Measurements from ENCODE around the gene CD209.
"Not testable (repeated sequence)": the region's sequence is repeated elsewhere in the genome, so short reads cannot be mapped to it uniquely, and the experiment has no call there.

Gene CD209, protein sequence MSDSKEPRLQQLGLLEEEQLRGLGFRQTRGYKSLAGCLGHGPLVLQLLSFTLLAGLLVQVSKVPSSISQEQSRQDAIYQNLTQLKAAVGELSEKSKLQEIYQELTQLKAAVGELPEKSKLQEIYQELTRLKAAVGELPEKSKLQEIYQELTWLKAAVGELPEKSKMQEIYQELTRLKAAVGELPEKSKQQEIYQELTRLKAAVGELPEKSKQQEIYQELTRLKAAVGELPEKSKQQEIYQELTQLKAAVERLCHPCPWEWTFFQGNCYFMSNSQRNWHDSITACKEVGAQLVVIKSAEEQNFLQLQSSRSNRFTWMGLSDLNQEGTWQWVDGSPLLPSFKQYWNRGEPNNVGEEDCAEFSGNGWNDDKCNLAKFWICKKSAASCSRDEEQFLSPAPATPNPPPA

DNA sequence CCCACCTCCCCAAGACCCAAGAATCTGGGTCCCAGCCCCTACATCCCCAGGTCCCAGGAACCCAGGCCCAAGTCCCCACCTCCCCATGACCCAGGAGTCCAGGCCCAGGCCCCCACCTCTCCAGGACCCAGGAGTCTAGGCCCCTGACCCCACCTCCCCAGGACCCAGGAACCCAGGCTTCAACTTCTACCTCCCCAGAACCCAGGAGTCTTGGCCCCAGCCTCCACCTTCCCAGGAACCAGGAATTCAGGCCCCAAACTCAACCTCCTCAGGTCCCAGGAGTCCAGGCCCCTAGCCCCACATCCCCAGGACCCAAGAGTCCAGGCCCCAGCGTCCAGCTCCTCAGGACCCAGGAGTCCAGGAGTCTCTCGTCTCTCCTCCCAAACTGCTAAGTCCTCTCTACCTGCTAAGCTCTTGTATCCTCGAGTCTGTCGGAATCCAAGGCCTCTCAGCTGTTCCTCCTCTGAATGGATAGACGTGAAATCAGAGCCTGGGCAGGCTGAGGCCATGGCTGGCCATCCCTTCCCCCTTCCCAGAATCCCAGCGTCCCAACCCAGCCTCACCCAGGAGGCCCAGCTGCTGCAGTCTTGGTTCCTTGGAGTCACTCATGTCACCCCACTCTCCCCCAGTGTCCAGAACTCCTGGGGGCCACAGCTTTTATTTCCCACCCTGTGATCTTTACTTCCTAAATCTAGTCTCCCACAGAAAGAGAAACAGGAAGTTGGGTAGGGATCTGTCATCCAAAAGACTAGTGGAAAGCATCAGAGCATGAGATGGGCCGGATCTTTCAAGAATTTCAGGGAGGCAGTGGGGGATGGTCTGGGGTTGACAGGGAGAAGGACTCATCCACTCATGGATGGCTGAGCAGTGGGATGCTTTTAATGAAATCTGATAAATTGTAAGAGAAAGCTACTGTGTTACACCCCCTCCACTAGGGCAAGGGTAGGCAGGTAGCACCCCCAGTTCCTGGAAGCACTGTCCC, at the start of gene CD209:
TSS of gene CD209 (minus strand) at position 632 of the 982 bp plus-strand sequence. CDS start at position 609, 23 bp downstream.
- no peak for DNase-seq (ENCODE audit: low spot score)

DNA sequence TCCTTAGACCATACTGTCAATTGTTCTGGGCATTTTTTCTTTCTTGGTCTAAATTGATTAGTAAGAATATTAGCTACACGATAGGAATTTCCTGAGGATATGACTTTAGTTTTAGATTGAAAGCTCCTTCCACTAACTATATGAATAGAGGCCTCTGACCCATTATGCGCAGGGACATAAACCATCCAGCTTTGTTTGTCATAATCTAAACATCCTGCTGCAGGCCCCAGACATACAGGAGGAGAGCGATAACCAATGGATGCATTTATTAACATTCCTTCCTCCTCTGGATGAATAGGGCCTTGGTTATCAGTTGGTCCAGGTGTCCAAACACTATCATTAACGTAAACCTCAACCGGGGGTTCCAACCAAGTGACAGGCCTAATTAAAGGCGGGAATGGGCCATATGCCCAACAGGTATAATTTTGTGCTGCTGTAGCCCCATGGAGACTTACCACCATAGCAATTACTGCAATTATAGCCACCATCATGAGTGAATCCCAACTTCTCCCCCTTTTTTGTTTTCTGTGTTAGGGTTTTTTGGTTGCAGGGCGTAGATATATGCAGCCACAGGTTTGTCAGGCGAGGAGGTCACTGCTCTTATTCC, 48.3 kb upstream of the CD209 start:
- no peak for DNase-seq (ENCODE audit: low spot score)

DNA sequence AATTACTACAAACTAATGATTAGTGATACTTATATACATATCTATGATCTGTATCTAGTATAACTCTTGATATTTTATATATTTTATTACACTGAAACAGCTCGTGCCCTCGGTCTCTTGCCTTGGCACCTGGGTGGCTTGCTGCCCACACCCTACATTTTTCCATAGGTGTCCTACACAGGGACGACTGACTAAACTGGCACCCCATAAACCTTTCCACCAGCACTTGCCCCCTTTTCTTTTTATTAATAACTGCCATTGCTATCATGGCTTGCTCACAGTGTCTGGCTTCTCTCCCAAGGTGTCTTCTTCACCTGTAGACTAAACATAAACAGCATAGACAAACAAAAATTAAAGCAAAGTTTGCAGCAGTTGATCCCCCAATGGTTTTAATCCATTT, 46.2 kb upstream of the CD209 start:
- DNase-seq (ENCODE audit: low spot score), result no peak

DNA sequence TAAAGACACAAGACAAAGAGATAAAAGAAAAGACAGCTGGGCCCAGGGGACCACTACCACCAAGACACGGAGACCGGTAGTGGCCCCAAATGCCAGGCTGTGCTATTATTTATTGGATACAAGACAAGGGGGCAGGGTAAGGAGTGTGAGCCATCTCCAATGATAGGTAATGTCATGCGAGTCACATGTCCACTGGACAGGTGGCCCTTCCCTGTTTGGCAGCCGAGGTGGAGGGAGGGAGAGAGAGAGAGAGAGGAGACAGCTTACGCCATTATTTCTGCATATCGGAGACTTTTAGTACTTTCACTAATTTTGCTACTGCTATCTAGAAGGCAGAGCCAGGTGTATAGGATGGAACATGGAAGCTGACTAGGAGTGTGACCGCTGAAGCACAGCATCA, 45.4 kb upstream of the CD209 start:
- DNase-seq (ENCODE audit: low spot score), result not testable (repeated sequence)

DNA sequence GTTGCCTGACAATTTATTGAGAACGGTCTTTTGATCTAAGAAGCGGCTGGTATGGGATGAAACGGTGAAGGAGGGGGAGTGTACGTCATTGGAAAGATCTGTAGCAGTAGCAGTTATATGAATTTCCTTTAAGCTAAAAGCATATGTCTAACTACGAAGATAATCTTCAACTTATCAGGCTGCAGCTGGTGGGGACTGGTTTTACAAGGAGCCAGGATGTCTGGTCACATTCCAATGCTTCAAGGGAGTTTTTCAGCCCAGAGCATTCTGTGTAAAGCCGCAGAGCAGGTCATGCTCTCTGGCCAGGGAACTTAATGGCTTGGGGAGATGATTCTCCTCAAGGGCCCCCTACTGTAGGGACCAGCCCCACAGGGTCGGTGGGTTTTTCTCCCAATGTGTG, 44.9 kb upstream of the CD209 start:
- no peak for DNase-seq (ENCODE audit: low spot score)

DNA sequence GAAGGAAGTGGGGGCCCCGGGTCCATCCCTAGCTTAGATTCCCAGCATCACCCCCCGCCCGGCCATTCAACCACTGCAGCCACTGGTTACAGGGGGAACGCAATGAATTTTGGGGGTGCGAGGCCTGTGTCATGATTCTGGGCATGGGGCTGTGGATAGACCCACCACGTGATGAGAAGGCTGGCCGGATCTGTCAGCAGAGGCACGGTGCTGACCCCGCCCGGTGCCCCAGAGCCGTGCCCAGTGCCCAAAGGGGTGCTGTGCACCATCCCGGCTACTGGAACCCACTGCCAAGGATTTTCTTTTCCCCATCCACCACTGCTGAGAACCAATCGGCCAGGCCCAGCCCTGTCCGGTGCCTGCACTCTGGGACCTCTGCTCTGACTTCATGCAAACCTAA, 43.1 kb upstream of the CD209 start:
- no peak for DNase-seq (ENCODE audit: low spot score)

DNA sequence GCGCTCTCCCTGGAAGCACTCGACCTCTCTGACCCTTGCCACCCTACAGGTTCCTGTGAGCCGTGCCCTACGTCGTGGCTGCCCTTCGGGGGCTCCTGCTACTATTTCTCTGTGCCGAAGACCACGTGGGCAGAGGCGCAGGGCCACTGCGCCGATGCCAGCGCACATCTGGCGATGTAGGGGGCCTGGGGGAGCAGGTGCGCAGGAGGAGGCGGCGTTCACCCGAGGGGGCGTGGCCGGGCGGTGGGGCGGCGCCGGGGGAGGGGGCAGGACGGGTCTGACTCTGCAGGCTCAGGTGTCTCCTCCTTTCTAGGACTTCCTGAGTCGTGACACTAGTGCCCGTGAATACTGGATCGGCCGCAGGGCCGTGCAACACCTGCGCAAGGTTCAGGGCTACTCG, 42.1 kb upstream of the CD209 start:
- peak; percentile 83 for DNase-seq (ENCODE audit: low spot score)

DNA sequence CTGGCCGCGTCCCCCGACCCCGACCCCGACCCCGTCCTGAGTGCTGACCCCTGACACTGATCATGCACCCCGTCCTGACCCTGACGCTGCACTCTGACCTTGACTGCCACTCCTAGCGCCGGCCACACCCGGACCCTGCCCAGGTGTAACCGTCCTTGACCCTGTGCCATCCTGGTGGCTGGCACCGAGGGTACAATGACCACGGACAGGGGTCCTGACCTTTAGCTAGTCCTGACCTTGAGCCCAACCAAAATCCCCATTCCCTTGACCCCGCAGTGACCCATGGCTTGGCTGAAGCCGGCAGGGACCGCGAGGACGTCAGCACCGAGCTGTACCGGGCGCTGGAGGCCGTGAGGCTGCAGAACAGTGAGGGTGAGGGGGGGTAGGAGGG, 41.6 kb upstream of the CD209 start:
- no peak for DNase-seq (ENCODE audit: low spot score)

DNA sequence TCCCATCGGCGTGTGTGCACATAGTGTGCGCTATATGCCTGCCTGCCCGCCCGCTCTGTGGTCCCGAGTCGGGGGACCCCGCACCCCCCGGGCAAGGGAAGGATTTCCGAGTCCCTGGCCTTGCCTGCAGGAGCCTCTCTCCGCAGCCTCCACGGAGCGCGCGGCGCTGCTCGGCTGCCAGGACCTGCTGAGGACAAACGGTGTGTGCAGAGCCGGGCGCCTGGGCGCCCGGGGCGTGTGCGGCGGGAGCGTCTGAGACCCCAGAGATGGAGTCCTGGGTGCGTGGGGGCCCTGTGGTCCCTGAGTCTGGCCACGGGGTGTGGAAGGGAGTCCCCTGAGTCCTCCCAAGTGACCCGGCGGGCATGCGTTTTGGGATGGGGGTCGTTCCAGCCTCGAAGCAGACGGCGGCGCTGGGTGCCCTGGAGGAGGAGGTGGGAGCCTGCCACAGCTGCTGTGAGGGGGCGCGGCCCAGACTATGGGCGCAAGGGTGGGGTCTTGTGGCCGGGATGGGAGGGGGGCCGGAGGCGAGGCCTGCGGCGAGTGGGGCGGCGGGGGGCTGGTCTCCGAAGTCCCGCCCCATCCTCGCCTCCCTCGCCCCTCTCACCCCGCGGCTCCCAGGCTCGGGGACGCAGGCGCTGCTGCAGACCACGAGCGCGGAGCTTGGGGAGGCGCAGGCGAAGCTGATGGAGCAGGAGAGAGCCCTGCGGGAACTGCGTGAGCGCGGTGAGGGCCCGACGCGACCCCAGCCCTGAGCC, 41.0 kb upstream of the CD209 start:
- DNase-seq (ENCODE audit: low spot score), result peak; percentile 27

DNA sequence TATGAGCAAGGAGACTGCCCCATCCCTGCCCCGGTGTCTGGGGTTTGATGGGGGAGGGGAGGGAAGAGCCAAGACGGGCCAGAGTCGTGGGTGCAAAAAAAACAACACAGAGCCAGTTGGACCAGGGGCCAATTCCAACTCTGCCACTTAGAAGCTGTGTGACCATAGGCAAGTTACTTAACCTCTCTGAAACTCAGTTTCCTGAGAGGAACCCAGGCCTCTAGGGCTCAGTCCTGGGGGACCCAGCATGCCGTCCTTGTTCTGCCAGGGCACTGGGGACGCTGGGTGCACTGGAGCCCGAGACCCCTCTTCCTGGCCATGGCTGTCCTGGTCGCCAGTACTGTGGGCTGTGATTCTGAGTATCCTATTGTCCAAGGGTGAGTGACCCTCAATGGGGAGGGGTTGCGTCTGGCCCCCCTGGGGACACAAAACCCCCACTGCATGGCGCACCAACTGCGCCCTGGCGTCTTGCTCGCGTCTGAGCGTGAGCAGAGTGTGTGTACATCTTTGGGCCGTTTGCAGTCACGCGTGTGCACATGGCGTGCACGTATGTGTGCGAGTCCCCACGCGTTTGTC, 40.4 kb upstream of the CD209 start:
- no peak for DNase-seq (ENCODE audit: low spot score)

DNA sequence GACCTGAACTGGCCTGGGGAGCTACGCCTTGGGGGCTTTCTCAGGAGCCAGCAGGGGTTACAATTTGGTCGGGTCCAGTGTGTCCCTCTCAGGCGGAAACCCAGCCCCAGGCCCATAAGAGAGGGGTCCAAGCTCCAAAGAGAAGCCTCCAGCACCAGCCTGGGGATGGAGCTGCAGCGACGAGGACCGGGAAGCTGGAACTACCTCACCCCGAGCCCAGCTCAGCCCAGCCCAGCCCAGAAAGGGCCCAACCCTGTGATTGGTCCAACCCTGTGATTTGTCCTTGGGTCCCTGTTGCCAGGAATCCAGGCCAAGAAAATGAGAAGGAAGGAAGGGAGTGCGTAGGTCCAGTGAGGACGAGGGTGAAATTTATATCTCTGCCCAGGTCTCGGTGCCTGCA, 39.8 kb upstream of the CD209 start:
- DNase-seq (ENCODE audit: low spot score), result peak; percentile 66

DNA sequence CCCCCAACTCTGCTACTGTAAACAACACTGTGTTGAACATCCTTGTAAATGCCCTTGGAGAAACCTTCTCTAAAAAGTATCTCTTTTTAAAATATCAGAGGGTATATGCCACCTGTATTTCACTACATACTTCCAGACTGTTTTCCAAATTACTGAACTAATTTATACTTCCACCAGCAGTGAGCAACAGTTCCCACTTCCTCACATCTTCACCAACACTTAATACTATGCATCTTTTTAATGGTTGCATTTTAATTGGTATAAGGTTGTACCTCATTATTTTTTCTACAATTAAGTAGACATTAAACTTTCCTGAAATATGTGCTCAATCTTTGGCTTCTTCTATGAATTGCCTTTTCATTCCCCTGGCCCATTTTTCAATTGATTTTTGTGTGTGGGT, 37.5 kb upstream of the CD209 start:
- DNase-seq (ENCODE audit: low spot score), result no peak

DNA sequence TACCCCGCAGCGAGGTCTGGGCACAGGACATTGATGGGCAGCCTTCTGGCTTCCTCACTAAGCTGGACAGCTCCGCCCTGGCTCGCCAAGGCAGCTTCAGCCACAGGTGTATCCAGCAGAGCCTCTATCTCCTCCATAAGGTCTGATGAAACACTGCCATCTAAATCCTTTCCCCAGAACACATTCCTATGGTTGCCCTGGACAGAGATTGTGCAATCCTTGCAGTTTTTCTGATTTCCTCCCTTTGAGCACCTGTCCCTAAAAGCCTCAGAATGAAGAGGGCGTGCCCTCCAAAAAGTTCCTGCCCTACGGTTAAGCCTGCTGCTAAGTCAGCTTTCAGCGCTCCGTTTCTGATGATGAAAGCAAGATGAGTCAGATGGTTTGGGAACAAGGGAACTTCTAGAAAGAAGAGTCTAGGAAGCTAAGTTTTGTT, 36.7 kb upstream of the CD209 start:
- no peak for DNase-seq (ENCODE audit: low spot score)

DNA sequence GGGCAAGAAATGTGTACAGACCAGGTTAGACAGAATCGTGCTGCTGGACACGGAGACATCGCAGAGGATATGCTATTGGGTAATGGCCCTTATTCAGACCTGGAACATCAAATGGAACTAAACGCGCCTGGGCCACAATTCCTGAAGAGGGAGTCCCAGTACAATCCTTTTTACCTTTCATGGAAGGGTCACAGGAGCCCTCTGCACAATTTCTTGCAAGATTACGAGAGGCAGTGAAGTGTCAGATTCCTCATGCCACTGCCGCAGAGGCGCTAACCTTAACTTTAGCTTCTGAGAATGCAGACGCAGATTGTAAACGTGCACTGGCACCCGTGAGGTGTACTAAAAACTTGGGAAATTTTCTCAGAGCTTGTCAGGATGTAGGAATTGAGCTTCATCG, 33.8 kb upstream of the CD209 start:
- DNase-seq (ENCODE audit: low spot score), result no peak

DNA sequence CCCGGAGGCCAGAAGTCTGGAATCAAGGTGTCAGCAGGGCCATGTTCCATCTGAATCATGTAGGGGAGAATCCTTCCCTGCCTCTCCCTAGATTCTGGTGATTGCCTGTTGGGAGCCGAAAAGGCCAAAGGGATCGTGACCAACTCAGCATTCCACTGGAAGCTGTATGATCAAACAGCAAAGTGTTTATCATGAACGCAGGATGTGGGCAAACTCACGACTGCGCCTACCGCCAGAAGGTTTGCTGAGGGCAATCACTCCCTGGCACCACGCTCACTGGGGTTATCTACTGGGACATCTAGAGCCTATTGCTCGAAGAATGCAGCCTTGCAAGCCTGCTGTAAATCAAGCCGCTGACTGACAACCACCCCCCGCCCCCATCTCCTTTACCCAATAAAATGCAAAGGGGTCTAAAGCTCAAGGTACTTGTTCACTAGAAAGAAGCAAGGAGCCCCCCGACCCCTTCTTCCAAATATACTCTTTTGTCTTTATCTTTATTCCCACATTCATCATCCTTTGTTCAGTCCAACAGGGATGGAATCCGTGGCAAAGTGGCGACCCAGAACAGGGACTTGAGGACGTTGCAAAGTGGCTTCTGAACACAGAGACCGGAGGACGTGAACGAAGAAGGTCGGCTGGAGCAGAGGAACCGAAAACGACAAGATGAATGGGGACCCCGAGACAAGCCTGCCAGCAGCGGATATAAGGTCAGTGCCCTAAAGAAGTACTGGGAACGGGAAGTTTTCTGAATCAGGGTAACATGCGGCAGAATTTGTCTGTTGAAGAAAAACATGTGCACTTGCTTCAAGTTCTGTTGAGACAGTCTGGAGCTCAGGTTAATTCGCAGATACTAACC, 32.5 kb upstream of the CD209 start:
- no peak for DNase-seq (ENCODE audit: low spot score)

DNA sequence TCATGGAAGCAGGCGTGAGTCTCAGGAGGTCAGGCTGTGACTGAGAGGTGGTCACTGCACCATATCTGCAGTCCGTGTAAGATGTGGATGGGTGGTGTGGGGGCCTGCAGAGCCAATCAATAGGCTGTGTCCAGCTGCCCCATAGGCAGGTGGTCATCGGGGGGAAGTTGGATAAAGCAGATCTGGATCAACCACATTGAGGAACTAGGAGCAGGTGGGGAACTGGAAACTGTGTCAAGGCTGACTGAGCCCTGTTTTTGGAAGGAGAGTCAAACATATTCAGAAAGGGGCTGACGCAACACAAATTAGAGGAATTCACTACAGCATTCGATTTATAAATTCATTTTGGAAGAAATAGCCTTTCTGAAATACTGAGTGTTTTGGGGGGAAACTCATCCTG, 30.7 kb upstream of the CD209 start:
- no peak for DNase-seq (ENCODE audit: low spot score)

DNA sequence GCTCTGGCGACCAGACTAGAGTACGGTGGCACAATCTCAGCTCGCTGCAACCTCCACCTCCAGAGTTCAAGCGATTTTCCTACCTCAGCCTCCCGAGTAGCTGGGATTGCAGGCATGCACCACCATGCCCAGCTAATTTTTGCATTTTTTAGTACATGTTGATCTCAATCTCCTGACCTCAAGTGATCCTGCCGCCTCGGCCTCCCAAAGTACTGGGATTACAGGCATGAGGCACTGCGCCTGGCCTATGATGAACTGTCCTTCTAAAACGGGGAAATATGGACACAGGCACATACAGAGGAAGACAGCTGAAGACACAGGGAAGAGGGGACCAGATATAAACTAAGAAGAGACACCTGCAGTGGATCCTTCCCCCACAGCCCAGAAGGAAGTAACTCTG, 28.4 kb upstream of the CD209 start:
- no peak for DNase-seq (ENCODE audit: low spot score)

DNA sequence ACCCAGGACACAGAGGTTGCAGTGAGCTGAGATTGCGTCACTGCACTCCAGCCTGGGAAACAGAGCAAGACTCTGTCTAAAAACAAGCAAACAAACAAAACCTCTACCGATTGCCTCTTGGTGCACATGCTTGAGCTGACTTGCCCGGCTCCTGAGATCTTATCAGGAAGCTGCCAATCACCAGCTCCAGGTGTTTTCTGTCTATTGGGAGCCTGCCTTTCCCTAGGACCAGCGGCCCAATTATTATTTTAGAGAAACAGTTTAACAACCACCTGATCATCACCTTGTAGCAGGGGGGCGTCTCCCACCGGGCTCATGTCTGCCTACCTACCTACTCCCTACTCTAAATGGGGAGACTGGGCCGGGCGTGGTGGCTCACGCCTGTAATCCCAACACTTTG, 26.5 kb upstream of the CD209 start:
- DNase-seq (ENCODE audit: low spot score), result no peak

DNA sequence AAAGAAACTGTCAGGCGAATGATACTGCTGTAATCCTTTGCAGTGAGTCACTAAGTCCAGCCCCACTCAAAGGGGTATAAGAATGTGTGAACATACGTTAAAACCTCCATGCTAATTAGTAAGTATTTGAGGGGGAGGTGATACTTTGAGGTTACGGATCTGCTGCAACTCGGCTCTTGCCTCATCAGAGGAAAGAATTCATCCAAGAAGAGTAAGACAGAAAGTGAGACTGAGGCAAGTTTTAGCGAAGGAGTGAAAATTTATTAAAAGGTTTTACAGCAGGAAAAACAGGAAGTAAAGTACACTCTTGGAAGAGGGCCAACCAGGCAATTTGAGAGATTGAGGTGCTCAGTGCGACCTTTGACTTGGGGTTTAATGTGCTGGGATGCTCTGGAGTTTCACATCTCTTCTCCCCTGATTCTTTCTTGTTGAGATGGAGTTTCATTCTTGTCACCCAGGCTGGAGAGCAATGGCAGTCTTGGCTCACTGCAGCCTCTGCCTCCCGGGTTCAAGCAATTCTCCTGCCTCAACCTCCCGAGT, 25.5 kb upstream of the CD209 start:
- DNase-seq (ENCODE audit: low spot score), result no peak

DNA sequence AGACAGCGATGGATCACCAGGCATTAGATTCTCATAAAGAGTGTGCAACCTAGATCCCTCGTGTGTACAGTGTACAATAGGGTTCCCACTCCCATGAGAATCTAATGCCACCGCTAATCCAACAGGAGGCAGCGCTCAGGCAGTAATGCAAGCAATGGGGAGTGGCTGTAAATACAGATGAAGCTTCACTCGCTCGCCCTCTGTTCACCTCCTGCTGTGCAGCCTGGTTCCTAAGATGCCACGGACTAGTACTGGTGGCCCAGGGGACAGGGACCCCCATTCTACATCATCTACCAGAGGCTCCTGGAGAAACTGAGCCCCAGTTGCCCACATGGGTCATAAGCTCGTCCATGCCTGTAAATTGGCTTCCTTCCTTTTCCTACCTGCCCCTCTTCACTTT, 23.7 kb upstream of the CD209 start:
- DNase-seq (ENCODE audit: low spot score), result no peak
